GM18526 (cell line): ENCODE measurements around the gene PCNX4.
A peak's percentile ranks its signal among the peaks of the same experiment; 100 is the strongest.

ENCODE experiments used
- POLR2A ChIP-seq: IDR thresholded peaks from 3 replicates; pipeline ENCODE4 v1.6.1; 2011; ENCODE audit not compliant: insufficient read length; ENCODE audit errors: extremely low read depth

Gene PCNX4

DNA sequence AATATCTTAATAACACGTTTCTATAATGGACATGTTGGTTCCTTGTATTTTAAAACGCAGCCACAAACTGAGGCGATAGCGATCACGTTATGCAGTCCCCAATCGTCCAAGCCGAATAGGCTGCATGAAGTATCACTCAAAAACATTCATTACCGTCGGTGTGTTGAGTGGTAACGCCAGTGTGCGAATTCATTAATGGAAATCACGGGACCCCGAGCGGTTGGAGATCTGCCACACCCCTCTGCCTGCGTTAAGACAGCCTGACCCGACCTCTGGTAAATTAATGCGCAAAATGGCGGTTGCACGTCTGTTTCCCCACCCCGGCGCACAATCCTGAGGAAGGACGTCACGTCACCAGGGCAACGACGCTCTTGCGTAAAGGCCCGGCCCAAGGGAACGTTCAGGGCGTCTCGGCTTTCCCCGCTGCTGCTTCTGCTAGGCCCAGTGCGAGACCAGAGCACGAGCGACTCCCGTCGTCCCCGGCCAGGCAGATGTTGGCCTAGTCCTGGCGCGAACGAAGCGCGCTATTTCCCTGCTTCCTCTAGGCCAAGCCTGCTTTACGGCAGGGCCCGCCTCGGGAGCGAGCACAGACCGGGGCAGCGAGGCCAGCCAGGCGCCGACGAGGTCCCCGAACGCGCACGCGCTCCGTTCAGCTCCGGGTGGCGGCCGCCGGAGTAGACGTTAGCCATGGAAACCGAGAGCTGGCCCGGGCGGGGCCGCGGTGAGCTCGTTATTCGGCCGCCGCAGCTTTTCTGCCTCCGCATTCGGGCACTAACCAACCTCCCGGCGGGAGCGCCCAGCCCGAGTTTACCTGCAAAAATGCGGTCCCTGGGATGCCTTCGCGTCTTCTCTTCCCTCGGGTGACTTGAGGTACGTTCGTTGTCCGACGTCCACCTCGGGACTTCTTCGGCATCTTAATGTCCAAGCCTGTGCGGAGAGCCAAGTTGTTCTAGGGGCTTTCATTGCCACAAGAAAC is at the start of gene PCNX4:
PCNX4 (plus strand) TSS at position 374 of the 976 bp plus-strand sequence. CDS start 15,716 bp downstream, outside the sequence.
- TF ChIP-seq POLR2A: peak; percentile 95

DNA sequence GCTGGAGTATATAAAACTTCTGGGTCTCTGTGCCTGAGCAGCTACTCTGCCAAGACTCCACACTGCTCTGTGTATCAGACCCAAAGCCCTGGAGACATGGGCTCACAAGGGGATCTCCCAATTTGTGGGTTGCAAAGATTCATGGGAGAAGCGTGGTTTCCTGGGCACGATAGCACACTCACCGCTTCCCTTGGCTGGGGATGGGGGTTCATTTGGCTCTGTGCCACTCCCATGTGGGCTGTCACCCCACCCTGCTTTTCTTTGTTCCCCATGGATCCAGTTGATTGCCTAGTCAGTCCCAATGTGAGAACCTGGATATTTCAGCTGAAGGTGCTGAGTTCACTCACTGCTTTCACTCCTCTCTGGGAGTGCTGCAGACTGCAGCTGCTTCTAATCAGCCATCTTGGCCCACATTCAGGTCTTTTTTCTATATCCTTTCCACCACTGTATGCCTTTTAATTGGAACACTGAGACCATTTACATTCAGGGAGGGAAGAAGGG is 40.0 kb upstream of the PCNX4 start:
- no peak for TF ChIP-seq POLR2A

DNA sequence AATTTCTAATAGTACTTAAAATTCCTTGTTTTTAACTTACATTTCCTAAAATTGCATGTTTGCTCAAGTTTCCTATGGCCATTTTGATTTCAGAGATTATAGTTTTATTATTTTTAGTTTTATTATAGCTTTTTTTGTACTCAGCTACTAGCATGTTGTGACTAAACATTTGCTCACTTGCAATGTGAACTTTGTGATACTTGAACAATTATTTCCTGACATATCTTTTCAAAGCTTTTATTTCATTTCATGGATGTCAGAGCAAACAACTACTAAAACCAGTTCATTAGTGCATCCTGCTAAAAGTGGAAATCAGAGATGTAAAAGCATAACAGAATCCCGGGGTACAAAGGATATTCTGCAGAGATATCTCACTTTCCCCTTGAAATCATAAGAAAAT is 33.6 kb upstream of the PCNX4 start:
- no peak for TF ChIP-seq POLR2A

DNA sequence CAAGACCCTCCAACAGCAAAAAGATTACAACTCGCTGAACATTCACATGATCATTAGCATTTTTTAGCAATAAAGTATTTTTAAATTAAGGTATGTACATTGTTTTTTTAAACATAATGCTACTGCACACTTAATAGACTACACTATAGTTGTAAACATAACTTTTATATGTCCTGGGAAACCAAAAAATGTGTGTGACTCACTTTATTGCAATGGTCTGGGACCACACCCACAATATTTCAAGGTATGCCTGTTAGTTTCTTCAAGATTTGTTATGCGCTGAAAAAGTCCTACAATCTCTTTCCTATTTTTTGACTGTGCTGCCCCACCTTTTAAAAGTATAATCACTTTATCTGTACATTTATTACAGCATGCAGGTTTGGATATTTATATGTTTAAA is 30.4 kb upstream of the PCNX4 start:
- TF ChIP-seq POLR2A: no peak

DNA sequence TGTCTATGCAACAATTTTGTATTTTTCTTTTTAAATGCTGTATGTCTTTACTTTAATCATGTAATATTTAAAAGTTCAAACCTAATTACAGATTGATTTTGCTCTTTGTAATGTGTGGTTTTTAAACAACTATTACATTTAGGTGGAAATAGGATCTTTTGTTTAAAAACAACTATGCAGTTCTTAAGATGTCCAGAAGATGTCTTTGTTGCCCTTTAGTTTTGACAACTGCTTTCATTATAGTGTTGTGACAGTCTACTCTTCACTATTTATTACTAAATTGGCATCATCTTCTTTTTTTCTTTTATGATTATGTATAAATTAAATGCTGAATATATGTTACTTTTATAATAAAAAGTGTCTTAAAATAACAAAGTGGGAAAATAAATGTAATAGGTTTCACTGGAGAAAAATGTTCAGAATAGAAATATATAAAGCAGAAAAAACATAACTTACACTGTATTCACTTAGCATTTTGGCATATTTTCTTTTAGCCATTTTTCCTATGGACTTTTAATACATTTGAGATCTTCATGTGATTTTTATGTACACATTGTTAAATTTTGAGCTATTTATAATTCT is 27.1 kb upstream of the PCNX4 start:
- no peak for TF ChIP-seq POLR2A

DNA sequence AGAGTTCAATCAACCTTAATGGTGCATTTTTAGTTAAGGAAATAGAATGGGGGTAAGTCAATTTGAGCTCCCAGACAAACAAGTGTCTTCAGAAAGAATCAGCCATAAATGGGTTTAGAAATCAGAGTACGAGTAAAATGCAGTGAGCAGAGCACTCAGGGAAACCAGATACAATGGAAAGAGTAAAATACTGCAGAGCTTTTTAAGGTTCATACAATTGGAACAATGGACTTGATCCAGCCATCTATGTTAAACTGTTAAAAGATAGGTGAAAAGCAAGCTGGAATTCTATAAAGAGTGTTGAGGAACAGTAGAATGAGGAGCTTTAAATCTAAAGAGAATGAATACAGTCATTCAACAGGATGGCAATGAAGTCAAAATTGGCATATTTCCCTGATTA is 23.8 kb upstream of the PCNX4 start:
- TF ChIP-seq POLR2A: no peak

DNA sequence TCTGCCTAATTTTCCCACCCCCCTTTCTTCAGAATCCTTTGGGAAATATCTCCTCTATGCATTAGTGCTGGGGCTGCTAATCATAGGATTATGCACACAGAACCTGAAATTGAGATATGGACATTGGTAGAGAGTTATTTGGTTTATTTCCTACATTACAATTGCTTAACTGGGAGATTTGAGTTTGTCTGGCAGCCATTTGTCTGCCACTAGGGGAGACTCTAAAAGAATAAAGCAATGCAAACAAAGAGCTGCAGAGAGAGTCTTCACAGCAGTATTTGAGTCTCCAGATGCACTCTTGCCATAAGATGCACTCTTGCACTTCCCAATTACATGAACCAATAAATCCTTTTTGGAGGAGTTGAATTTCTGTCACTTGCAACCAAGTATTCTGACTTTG is 12.0 kb upstream of the PCNX4 start:
- no peak for TF ChIP-seq POLR2A

DNA sequence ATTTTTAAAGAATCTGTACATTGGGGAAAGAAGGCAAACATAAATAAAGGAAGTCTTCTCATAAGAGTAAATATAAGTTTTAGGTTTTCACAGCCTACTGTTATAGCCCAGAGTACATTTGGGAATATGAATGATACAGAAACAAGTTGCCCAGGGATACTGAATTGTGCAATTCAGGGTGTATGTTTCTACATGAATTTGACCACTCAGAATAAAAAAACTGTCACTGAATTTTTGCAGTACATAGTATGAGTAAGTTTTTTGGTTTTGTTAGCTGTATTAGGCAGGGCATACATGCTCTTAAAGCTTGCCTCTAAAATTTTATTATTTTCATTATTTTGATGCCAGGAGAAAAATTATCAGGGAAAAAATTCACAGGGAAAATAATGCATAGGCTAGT is 6.6 kb upstream of the PCNX4 start:
- no peak for TF ChIP-seq POLR2A

DNA sequence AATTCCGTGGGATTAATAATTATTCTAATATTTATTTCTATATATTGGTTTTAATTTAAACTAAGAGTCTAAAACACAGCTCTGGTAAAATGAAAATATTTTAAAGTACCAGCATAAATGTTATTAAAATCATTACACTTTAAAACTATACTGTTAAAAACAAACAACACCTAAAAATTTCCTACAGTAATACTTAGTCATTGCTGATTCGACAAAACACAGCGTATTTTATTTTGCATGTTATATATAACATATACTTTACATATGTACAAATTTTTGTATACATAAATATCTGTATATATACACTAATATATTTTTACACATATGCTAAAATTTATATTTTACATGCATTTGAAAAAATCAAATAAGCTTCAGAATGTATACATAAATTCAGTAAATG is 6.0 kb upstream of the PCNX4 start:
- no peak for TF ChIP-seq POLR2A

DNA sequence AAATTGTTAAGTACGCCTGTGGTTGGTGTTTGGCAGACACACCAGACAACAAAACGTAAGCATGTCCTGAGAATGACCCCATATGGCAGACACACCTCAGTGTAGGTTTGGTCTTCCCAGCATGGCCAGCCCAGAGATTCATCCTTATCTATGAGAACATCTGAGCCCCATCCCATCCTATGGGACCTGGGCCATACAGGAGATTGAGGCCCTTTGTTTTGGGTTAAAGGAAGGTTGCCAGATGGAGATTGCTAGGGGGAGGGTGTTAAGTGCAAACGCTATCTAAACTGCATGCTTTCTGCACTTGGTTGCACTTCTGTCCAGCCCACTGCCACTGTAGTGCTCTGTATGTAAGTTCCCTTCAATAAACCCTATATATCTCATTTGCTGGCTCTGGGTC is 4.1 kb upstream of the PCNX4 start:
- TF ChIP-seq POLR2A: no peak

DNA sequence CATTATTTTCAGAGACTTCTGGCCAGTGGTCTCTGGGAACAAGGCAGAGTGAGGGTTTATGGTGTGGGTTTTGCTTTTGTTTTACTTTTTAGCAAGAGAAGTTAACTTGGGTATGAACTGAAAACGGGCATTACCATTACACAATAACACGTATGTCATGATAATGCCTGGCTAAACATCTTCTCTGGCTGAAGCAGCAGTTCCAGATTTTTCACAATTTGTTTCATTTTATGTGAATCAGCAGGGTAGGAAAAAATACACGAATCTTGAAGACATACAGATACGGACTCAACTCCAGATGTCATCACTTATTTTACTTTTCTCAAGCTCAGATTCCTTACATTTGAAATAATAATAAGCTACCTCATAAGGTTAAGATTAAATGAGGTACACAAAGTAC is 2.5 kb upstream of the PCNX4 start:
- TF ChIP-seq POLR2A: no peak

DNA sequence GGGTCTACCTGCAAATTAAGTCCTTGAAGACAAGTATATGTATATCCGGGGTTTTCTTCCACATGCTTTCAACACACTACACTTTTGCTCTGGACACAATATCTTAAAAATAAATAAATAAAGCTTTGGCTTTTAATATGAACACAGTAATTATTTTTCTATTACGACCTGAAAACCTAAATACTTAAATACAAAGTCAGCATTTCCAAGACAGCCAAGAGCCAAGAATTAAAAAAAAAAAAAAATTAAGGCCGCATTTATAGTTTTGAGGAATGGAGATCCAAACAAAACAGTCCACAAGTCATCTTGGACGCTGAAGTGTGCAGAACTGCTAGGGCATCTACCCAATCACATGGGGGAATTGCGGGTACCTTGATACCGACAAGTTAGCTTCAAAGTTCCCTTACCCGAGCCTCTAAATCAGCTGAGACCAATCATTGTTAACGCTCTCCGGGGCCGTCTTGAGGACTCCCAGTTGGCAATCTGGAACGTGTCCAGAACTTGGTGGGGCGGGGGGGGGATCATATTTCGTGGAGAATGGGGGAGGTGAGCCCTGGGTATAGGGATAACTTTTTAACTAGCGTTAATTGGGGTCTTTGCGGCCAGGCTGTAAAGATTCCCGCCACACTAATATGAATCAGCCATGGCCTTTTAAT is 731 bp upstream of the PCNX4 start:
- TF ChIP-seq POLR2A: no peak

DNA sequence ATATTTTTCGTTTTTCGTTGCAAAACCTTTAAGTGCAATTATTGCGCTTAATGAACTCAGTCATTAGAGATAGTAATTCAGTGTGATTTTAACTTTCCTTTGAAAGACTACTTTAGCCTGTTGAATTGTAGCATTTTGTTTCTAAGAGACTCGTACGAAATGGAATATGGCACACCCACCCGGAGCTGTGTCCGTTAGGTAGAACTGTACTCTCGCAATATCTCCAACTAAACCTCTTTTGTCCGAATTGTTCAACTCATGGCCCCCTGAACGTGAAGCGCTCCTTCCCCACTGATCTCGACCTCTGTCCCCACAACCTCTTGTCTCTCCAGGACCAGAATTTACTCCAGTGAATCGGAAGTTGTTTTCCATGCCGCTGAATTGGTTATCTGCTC is 800 bp downstream of the PCNX4 start:
- TF ChIP-seq POLR2A: no peak

DNA sequence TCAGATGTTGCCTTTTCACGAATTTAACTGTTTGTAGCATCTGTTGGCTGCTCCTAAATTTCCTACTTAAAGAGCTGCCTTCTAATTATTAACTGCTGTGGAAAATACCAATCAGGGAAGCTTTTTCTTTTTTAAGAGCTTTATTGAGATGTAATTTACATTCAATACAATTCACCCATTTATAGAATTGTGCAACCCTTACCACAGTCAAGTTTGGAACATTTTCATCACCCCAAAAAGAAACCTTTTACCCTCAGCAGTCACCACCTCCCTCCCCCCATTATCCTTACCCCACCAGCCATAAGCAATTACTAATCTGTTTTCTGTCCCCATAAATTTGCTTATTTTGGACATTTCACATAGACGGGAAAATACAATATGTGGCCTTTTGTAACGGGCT is 1.4 kb downstream of the PCNX4 start:
- no peak for TF ChIP-seq POLR2A

DNA sequence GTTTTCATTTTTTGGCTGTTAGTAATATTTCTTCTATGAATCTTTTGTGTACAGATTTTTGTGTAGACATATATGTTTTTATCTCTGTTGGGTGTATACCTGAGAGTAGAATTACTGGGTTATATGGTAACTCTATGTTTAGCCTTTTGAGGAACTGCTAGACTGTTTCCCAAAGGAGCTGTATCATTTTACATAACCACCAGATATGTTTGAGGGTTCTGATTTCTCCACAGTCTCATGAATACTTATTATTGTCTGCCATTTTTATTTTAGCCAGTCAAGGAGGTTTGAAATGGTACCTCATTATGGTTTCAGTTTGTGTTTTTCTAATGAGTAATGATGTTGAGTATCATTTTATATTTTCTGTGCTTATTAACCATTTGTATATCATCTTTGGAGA is 1.9 kb downstream of the PCNX4 start:
- TF ChIP-seq POLR2A: no peak
